ENCODE measurements around the gene TMEM250.
A peak's percentile ranks its signal among the peaks of the same experiment; 100 is the strongest.

The TMEM250 gene

GRCh38 chr9:136131629-136132511 is 13.2 kb upstream of the TMEM250 start:
- no peak for DNase-seq

GRCh38 chr9:136129176-136129575 is 10.5 kb upstream of the TMEM250 start:
- DNase-seq = no peak

GRCh38 chr9:136128436-136128835 is 9.8 kb upstream of the TMEM250 start:
- DNase-seq = no peak

- no peak for DNase-seq
Measured at GRCh38 chr9:136127313-136127712, 8.6 kb upstream of the TMEM250 start.

- DNase-seq = no peak
Measured at GRCh38 chr9:136124976-136125692, 6.5 kb upstream of the TMEM250 start.

GRCh38 chr9:136122425-136123383 is 4.0 kb upstream of the TMEM250 start:
- peak; percentile 43 for DNase-seq

GRCh38 chr9:136121801-136122200 is 3.1 kb upstream of the TMEM250 start:
- no peak for DNase-seq

- DNase-seq = no peak
Measured at GRCh38 chr9:136120438-136120844, 1.8 kb upstream of the TMEM250 start.

- DNase-seq = no peak
Measured at GRCh38 chr9:136119883-136120393, 1.3 kb upstream of the TMEM250 start.

GRCh38 chr9:136119061-136119882 is 597 bp upstream of the TMEM250 start:
- no peak for DNase-seq

- DNase-seq = no peak
Measured at GRCh38 chr9:136117916-136118319, 757 bp downstream of the TMEM250 start.

- no peak for DNase-seq
Measured at GRCh38 chr9:136117291-136117915, 1.3 kb downstream of the TMEM250 start.

- DNase-seq = no peak
Measured at GRCh38 chr9:136116360-136117098, 2.1 kb downstream of the TMEM250 start.

- DNase-seq = no peak
Measured at GRCh38 chr9:136115641-136116359, 2.9 kb downstream of the TMEM250 start.

- no peak for DNase-seq
Measured at GRCh38 chr9:136115206-136115605, 3.5 kb downstream of the TMEM250 start.

GRCh38 chr9:136114610-136115009 is 4.1 kb downstream of the TMEM250 start:
- DNase-seq = no peak

- no peak for DNase-seq
Measured at GRCh38 chr9:136112541-136112940, 6.1 kb downstream of the TMEM250 start.

GRCh38 chr9:136111910-136112309 is 6.8 kb downstream of the TMEM250 start:
- DNase-seq = no peak

GRCh38 chr9:136111190-136111589 is 7.5 kb downstream of the TMEM250 start:
- DNase-seq = no peak

All from NCI-H2171 (cell line).